ENCODE measurements around the gene NDUFA1. TPM values are rescaled to one million over a fixed set of nuclear protein-coding genes. Genes with fewer than 3 reads are reported as not detected.
A peak's percentile ranks its signal among the peaks of the same experiment; 100 is the strongest.
"Not testable (repeated sequence)": the region's sequence is repeated elsewhere in the genome, so short reads cannot be mapped to it uniquely, and the experiment has no call there.

Gene NDUFA1
- 100 to 1,000 TPM; 136 to 144 (median 141) TPM for polyA plus RNA-seq (ENCODE audit: insufficient read length in 4 of 4)

GRCh38 chrX:119871599-119872395 lies at the start of gene NDUFA1, which contains the start of gene RNF113A:
Gene NDUFA1, plus strand, starts transcription at chrX:119871832. Its CDS starts 80 bp downstream, at chrX:119871912.
Gene RNF113A, minus strand, starts transcription at chrX:119871733. Its CDS starts 120 bp downstream, at chrX:119871613.
- peak in 2 of 4 donors; percentile 64 for DNase-seq (ENCODE audit: low read depth in 4 of 4, low spot score in 3 of 4)

DNA sequence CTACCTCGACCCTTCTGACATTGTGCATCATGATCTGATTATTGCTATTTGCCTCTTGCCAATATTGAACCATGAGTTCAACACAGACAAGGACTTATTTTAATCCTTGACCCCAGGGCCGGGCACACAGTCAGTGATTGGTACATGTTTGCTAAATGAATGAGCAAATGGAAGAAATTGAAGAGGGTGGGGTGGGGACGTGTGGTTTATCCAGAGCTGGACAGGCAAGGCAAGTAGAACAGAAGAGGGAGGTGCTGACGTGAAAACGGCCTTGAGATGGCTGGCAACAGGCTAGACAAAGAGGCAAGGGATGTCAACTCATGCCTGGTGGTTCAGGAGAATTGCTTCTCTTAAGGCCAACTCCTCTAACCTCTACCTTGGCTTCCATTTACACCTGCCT lies 47.4 kb upstream of the NDUFA1 start:
- DNase-seq (ENCODE audit: low read depth in 4 of 4, low spot score in 3 of 4), result not testable (repeated sequence)

- no peak for DNase-seq (ENCODE audit: low read depth in 4 of 4, low spot score in 3 of 4)
Observed at GRCh38 chrX:119826399-119826959, 45.2 kb upstream of the NDUFA1 start.

GRCh38 chrX:119828446-119828845 lies 43.2 kb upstream of the NDUFA1 start:
- DNase-seq (ENCODE audit: low read depth in 4 of 4, low spot score in 3 of 4), result no peak

DNA sequence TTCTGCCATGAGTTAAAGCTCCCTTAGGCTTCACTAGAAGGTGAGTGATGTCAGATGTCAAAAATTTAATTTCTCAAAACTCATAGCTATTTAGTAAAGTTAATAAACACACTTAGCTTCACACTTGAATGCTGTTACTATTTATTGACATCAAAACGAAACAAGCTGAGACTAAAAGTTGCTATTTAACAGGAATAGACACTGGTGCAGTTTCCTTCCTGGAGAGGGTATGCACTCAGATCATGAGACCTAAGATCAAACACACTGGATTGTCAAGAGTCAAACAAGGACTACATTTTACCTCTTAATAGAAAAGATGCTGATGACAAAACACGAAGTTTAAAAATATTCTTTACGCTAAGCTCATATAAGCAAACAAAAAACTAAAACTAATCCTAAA lies 37.7 kb upstream of the NDUFA1 start:
- DNase-seq (ENCODE audit: low read depth in 4 of 4, low spot score in 3 of 4), result no peak

GRCh38 chrX:119852382-119853353 lies 19.0 kb upstream of the NDUFA1 start, which contains the start of gene UPF3B:
Gene UPF3B, minus strand, starts transcription at chrX:119852963. Its CDS starts 35 bp downstream, at chrX:119852928.
- DNase-seq (ENCODE audit: low read depth in 4 of 4, low spot score in 3 of 4), result peak; percentile 73 to 91 (median 88)

DNA sequence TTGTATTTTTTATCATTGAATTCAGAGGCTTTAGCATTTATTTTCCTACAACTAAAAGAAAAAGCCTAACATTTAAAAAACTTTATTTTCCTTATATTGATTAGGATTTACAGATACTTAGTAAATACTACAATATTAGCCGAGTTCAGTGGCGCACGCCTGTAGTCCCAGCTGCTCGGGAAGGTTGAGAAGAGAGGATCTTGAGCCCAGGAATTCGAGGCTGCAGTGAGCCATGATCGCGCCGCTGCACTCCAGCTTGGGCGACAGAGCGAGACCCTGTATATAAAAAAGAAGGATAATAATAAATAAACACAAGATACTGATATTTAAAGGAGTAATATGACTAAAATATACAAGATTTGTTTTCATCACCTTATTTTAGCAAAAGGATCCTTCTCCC lies 18.2 kb upstream of the NDUFA1 start:
- no peak for DNase-seq (ENCODE audit: low read depth in 4 of 4, low spot score in 3 of 4)

- DNase-seq (ENCODE audit: low read depth in 4 of 4, low spot score in 3 of 4), result no peak
Observed at GRCh38 chrX:119870626-119871131, 953 bp upstream of the NDUFA1 start.

GRCh38 chrX:119871245-119871598 lies 410 bp upstream of the NDUFA1 start:
- DNase-seq (ENCODE audit: low read depth in 4 of 4, low spot score in 3 of 4), result no peak

DNA sequence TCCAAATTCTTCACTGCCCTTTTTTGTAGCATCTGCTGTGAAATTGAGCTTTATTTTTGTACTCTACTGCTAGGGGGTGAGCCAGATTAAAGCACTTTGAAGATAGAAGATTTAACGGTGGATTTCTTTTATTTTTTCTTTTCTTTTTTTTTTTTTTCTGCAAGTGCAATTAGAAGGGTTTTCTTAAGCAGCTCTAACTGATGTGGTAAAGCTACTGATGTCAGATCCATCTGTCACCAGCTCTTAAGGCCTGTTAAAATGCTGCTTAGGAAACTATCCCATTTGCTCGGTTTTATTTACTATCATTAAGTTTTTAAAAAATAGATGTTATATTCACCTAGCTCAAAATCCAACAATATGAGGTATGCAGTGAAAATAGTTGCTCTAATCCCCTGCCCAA lies 7.1 kb downstream of the NDUFA1 start:
- DNase-seq (ENCODE audit: low read depth in 4 of 4, low spot score in 3 of 4), result no peak

DNA sequence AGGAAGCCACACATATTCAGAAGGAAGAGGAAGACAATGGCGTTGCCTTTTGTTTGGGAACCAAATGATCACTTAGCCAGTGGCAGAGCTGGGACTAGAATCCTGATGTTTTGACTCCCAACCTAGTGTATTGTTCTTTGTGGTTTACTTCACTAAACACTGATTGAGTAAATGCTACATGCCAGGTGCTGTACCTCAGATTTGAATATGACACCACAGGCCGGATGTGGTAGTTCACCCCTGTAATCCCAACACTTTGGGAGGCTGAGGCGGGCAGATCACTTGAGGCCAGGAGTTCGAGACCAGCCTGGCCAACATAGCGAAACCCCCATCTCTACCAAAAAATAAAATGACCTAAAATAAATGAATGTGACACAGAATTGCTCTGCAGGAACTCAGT lies 8.4 kb downstream of the NDUFA1 start:
- no peak for DNase-seq (ENCODE audit: low read depth in 4 of 4, low spot score in 3 of 4)

DNA sequence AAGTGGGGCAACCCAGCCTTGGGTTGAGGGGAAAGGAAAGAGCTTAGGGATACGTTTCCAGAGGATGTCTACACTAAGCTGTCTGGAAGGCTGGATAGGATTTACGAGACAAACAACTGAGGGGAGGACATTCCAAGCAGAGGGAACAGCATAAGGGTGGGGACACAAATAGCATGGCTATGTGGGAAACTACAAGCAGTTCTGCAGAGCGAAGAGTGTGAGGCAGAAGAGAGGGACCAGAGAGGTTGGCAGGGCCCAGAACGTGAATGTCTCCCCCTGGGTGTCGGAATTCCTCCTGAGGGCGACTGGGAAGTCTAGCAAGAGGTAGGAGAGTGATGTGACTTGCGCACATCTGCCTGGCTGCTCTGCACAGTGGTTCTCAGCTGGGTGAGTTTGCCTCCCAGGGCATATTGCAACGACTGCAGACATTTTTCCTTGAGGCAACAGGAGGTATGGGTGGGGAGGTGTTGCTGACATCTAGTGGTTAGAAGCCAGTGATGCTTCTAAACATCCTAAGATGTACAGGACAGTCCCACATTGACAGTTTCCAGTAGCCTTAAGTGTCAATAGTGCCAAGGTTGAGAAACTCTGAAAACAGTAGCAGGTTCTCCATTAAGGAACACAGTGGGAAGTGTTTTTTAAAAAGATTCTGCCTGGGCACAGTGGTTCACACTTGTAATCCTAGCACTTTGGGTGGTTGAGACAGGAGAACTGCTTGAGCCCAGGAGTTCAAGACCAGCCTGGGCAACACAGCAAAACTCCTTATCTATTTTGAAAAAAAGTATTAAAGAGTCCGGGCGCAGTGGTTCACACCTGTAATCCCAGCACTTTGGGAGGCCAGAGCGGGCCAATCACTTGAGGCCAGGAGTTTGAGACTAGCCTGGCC lies 9.2 kb downstream of the NDUFA1 start:
- no peak for DNase-seq (ENCODE audit: low read depth in 4 of 4, low spot score in 3 of 4)

GRCh38 chrX:119885554-119886428 lies 14.2 kb downstream of the NDUFA1 start:
- no peak for DNase-seq (ENCODE audit: low read depth in 4 of 4, low spot score in 3 of 4)

GRCh38 chrX:119887721-119888425 lies 16.2 kb downstream of the NDUFA1 start:
- DNase-seq (ENCODE audit: low read depth in 4 of 4, low spot score in 3 of 4), result no peak

- DNase-seq (ENCODE audit: low read depth in 4 of 4, low spot score in 3 of 4), result not testable (repeated sequence)
Observed at GRCh38 chrX:119890626-119891025, 19.0 kb downstream of the NDUFA1 start.

GRCh38 chrX:119891961-119892692 lies 20.5 kb downstream of the NDUFA1 start:
- not testable (repeated sequence) for DNase-seq (ENCODE audit: low read depth in 4 of 4, low spot score in 3 of 4)

DNA sequence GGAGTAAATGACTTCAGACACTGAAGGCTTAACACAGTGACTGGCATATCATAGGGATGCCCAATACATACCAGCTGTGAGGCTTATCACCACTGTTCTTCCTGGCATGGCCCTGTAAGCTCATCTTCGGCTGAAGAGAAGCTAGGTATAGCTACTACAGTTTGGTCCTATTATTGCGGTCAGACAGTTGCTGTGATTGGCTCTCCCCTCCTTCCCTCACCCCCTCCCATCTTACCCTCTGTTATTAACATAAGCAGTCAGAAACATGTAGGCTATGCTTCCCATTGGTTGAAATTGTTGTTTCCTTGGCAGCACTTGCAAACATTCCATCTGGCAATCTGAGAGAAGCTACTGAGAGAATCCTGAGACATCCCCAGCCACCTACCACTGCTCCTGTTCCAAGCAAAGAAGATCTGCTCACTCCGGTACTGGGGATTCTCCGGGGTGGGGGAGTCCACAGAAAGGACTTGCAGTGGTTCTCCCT lies 24.3 kb downstream of the NDUFA1 start, which contains the start of gene AKAP14:
TSS of gene AKAP14 (plus strand) at position 51 of the 484 bp plus-strand sequence. CDS start 7,331 bp downstream, outside the sequence.
- DNase-seq (ENCODE audit: low read depth in 4 of 4, low spot score in 3 of 4), result no peak
